Fibroblast of lung (primary cell): ENCODE measurements around the gene GCC1. TPM values are rescaled to one million over a fixed set of nuclear protein-coding genes. Genes with fewer than 3 reads are reported as not detected.

ENCODE experiments used
- DNase-seq, 2 donors: peaks; one replicate each; pipeline versions ENCODE4 v3.0.0 to v3.0.0-alpha.2; 2010; ENCODE audit warnings: low read depth in 2 of 2
- H2AFZ ChIP-seq: 2 replicates; pipeline ENCODE4 v1.5.1; 2012; ENCODE audit warnings: low read length, control low read depth, inconsistent platforms
- H3K27ac ChIP-seq: 2 replicates; pipeline ENCODE4 v1.5.1; 2011; ENCODE audit warnings: low read length, control low read depth; ENCODE audit not compliant: insufficient read depth
- H3K27me3 ChIP-seq: 2 replicates; pipeline ENCODE4 v1.5.1; 2011; ENCODE audit warnings: mild to moderate bottlenecking, low read length; ENCODE audit not compliant: control insufficient read depth, insufficient read depth
- H3K36me3 ChIP-seq: 2 replicates; pipeline ENCODE4 v1.5.1; 2011; ENCODE audit warnings: low read length; ENCODE audit not compliant: control insufficient read depth, insufficient read depth
- H3K4me1 ChIP-seq: 2 replicates; pipeline ENCODE4 v1.5.1; 2011; ENCODE audit warnings: low read length; ENCODE audit not compliant: control insufficient read depth, insufficient read depth; ENCODE audit errors: extremely low read depth
- H3K4me2 ChIP-seq: 2 replicates; pipeline ENCODE4 v1.5.1; 2011; ENCODE audit warnings: low read length, control low read depth; ENCODE audit not compliant: insufficient read depth; ENCODE audit errors: extremely low read depth
- H3K4me3 ChIP-seq, 4 experiments: fragments of 200-600 bp in 1 of 4; sonication (generic) in 1 of 4; replicated peaks in 1 of 4; 2 replicates each; pipeline ENCODE4 v1.5.1; 2011 to 2016; ENCODE audit warnings: low read length in 4 of 4, low read depth in 3 of 4, mild to moderate bottlenecking in 3 of 4, control low read depth in 2 of 4, inconsistent platforms in 1 of 4, mixed read lengths in 1 of 4; ENCODE audit not compliant: insufficient read depth in 1 of 4; ENCODE audit errors: control extremely low read depth in 1 of 4
- H3K79me2 ChIP-seq: 2 replicates; pipeline ENCODE4 v1.5.1; 2012; ENCODE audit warnings: mild to moderate bottlenecking, low read length, inconsistent platforms; ENCODE audit not compliant: control insufficient read depth, insufficient read depth
- H3K9ac ChIP-seq: 2 replicates; pipeline ENCODE4 v1.5.1; 2011; ENCODE audit warnings: mild to moderate bottlenecking, low read length, control low read depth; ENCODE audit not compliant: insufficient read depth
- H3K9me3 ChIP-seq: 2 replicates; pipeline ENCODE4 v1.5.1; 2012; ENCODE audit warnings: low read depth, low read length; ENCODE audit not compliant: control insufficient read depth, insufficient read depth
- H4K20me1 ChIP-seq: 2 replicates; pipeline ENCODE4 v1.5.1; 2011; ENCODE audit warnings: low read length; ENCODE audit not compliant: control insufficient read depth, insufficient read depth; ENCODE audit errors: extremely low read depth
- CTCF ChIP-seq, 2 donors: IDR thresholded peaks in 1 of 2; conservative IDR thresholded peaks in 1 of 2; 1 replicate in 1 of 2; 2 replicates in 1 of 2; pipeline ENCODE4 v1.5.1; 2011 to 2012; ENCODE audit warnings: low read length in 2 of 2, control low read depth in 1 of 2, inconsistent platforms in 1 of 2, low read depth in 1 of 2, mild to moderate bottlenecking in 1 of 2
- EZH2 ChIP-seq: IDR thresholded peaks from 2 replicates; pipeline ENCODE4 v1.5.1; 2012; ENCODE audit warnings: low read length, control low read depth, mild to moderate bottlenecking; ENCODE audit errors: missing control alignments
- polyA minus RNA-seq: library from RNA; depleted of rRNA, polyadenylated mRNA; stranded (reverse); fragments of >200 nt; gene quantifications from 2 replicates; pipeline ENCODE4 v1.2.3, GENCODE V29; 2011; ENCODE audit warnings: low replicate concordance
- polyA plus RNA-seq, 2 donors: library from polyadenylated mRNA; depleted of rRNA in 1 of 2; stranded (reverse) in 1 of 2; unstranded in 1 of 2; fragments of >200 nt; gene quantifications; 2 replicates each; pipeline ENCODE4 v1.2.1, GENCODE V29; 2011 to 2012; ENCODE audit warnings: missing spikeins in 1 of 2
- total RNA-seq: library from RNA; depleted of rRNA; stranded (reverse); fragments of >200 nt; gene quantifications from 2 replicates; pipeline ENCODE4 v1.2.1, GENCODE V29; 2014

Gene GCC1
- 38.8 and 39.0 TPM in 2 replicates for total RNA-seq
- 7.6 and 8.0 TPM in 2 replicates for polyA plus RNA-seq
- 10.7 and 11.5 TPM in 2 replicates for polyA plus RNA-seq (2012)
- polyA minus RNA-seq: 8.9 and 10.1 TPM in 2 replicates

- peak; percentile 84 to 88 for DNase-seq
- TF ChIP-seq EZH2: no peak
- TF ChIP-seq CTCF (conservative IDR thresholded peaks at IDR 0.05 in 1 of 2, IDR thresholded peaks at IDR 0.05 in 1 of 2; ENCODE audit: low read depth in 1 of 2, low read length in 2 of 2): no peak
- H3K4me1 ChIP-seq: peaks cover 3% of the 10 kb centered on the region
- peak within 1 kb of the TSS; percentile 93 for H3K4me2 ChIP-seq
- peaks cover 29% of the 10 kb centered on the region for H3K79me2 ChIP-seq
- H3K9ac ChIP-seq: peak within 1 kb of the TSS; percentile 88
- no peaks in the 10 kb centered on the region for H3K9me3 ChIP-seq
- peak within 1 kb of the TSS; percentile 83 for H3K27ac ChIP-seq
- H4K20me1 ChIP-seq: no peaks in the 10 kb centered on the region
- peak within 1 kb of the TSS; percentile 98 for H2AFZ ChIP-seq
- H3K4me3 ChIP-seq: peak within 1 kb of the TSS; percentile 55 to 91 (median 84)
- peaks cover 2% of the 10 kb centered on the region for H3K36me3 ChIP-seq
- no peaks in the 10 kb centered on the region for H3K27me3 ChIP-seq
These were observed at the start of gene GCC1 for GRCh38 chr7:127585044-127585953. GCC1 (minus strand) TSS chr7:127585596; CDS start chr7:127585182, 414 bp downstream.

GRCh38 chr7:127632276-127632910 lies 47.0 kb upstream of the GCC1 start:
- H3K79me2 ChIP-seq: no peaks in the 10 kb centered on the region
- no peak overlapping the region for H2AFZ ChIP-seq
- no peak overlapping the region for H3K9ac ChIP-seq
- no peaks in the 10 kb centered on the region for H3K36me3 ChIP-seq
- H3K27me3 ChIP-seq: no peaks in the 10 kb centered on the region
- no peaks in the 10 kb centered on the region for H4K20me1 ChIP-seq
- peak; percentile 47 to 89 for DNase-seq
- H3K27ac ChIP-seq: no peak overlapping the region
- no peaks in the 10 kb centered on the region for H3K9me3 ChIP-seq
- no peak overlapping the region for H3K4me2 ChIP-seq
- no peak overlapping the region for H3K4me3 ChIP-seq
- TF ChIP-seq EZH2: no peak
- TF ChIP-seq CTCF (conservative IDR thresholded peaks at IDR 0.05 in 1 of 2, IDR thresholded peaks at IDR 0.05 in 1 of 2; ENCODE audit: low read depth in 1 of 2, low read length in 2 of 2): no peak
- no peaks in the 10 kb centered on the region for H3K4me1 ChIP-seq

GRCh38 chr7:127629268-127629854 lies 44.0 kb upstream of the GCC1 start:
- no peak overlapping the region for H2AFZ ChIP-seq

More at GRCh38 chr7:127629268-127629854, 44.0 kb upstream of the GCC1 start:
- no peaks in the 10 kb centered on the region for H3K4me1 ChIP-seq
- H3K9me3 ChIP-seq: no peaks in the 10 kb centered on the region
- TF ChIP-seq CTCF (conservative IDR thresholded peaks at IDR 0.05 in 1 of 2, IDR thresholded peaks at IDR 0.05 in 1 of 2; ENCODE audit: low read depth in 1 of 2, low read length in 2 of 2): peak; percentile 33 to 47
- no peak for TF ChIP-seq EZH2
- H3K27me3 ChIP-seq: no peaks in the 10 kb centered on the region
- no peaks in the 10 kb centered on the region for H4K20me1 ChIP-seq
- H3K4me3 ChIP-seq: no peak overlapping the region
- no peak overlapping the region for H3K9ac ChIP-seq
- H3K79me2 ChIP-seq: no peaks in the 10 kb centered on the region
- no peak for DNase-seq
- H3K4me2 ChIP-seq: no peak overlapping the region
- H3K27ac ChIP-seq: no peak overlapping the region
- H3K36me3 ChIP-seq: no peaks in the 10 kb centered on the region
